ENCODE measurements around the gene GABBR2.

Gene GABBR2

DNA sequence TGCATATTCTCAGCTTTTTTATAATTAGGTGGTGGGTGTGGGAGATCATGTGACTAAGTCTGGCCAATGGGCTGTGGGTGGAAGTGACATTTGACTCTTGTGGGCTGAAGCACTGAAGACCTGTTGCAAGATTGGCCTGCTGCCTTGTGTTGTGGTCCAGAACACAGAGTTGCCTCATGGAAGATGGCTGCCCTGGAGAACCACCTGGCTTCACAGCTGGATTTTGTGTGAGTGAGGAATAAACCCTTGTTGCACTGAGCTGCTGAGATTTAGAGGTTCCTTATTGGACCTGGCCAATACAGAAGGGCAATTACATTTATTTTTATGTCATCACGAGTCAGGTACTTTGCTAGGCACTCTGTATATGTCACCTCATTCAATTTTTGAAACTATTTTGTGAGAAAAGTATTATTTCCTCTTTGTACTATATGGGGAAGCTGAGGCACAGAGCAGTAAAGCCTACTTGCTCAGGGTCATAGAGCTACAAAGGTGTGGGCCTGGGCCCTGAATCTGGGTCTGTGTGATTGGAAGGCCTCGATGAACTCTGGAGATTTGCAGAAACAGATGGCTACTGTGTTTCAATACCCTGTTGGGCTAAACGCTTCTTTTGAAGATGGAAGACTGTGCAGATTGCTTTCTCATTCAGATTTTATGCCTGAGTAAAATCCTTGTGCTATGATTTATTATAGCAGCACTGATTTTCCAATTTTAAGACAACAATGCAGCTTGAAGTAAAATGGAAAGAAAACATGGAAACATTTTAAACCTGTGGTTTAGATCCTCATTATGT, 382.1 kb downstream of the GABBR2 start:
- TF ChIP-seq CTCF (IDR thresholded peaks at IDR 0.05; ENCODE audit: low read depth, low read length, missing control alignments), result no peak
- in situ Hi-C loops (cut with HindIII; ENCODE audit: low sequenced_read_pairs), result no loop called here
- DNase-seq (ENCODE audit: low read depth), result peak; percentile 28
- H3K4me3 ChIP-seq (ENCODE audit: low read depth, low read length), result no peak overlapping the region

DNA sequence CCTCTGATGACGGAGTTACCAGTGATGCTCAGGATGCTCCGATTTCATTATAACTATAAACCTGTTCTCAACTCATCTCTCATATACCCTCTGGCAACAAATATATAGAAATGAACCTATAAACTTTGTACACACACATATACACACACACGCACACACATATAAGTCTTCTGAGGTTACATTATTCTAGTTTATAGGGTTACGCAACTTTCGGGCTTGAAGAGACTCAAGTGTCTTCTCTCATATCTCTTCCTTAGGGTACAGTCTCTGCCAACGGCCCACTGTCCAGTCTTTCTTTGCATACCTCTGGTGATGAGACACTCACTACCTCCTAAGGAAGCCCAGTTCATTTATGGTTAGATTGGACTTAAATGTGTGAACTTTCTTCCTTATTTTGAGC, 383.9 kb downstream of the GABBR2 start:
- TF ChIP-seq CTCF (IDR thresholded peaks at IDR 0.05; ENCODE audit: low read depth, low read length, missing control alignments), result no peak

DNA sequence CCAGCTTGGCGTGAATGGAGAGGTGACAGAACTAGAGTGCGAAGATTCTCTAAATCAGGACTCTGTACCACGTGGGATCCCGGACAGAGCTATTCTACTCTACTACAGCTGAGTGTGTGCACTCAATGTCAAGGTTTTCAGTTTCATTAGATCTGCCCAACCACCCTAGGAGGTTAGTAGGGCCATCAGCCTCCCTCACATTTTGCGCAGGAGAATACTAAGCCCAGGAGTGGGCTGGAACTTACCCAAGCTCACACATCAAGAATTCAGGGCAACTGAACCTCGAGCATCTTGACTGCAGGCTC, 385.0 kb downstream of the GABBR2 start:
- TF ChIP-seq CTCF (IDR thresholded peaks at IDR 0.05; ENCODE audit: low read depth, low read length, missing control alignments), result no peak
- H3K4me3 ChIP-seq (ENCODE audit: low read depth, low read length), result no peak overlapping the region
- in situ Hi-C loops (cut with HindIII; ENCODE audit: low sequenced_read_pairs), result no loop called here
- no peak for DNase-seq (ENCODE audit: low read depth)

More for the DNA sequence above, 383.9 kb downstream of the GABBR2 start:
- DNase-seq (ENCODE audit: low read depth), result no peak
- H3K4me3 ChIP-seq (ENCODE audit: low read depth, low read length), result no peak overlapping the region
- in situ Hi-C loops (cut with HindIII; ENCODE audit: low sequenced_read_pairs), result no loop called here

GRCh38 chr9:98323051-98323830, 385.5 kb downstream of the GABBR2 start:
- DNase-seq (ENCODE audit: low read depth), result no peak
- TF ChIP-seq CTCF (IDR thresholded peaks at IDR 0.05; ENCODE audit: low read depth, low read length, missing control alignments), result no peak
- in situ Hi-C loops (cut with HindIII; ENCODE audit: low sequenced_read_pairs), result no loop called here
- no peak overlapping the region for H3K4me3 ChIP-seq (ENCODE audit: low read depth, low read length)

GRCh38 chr9:98321269-98321668, 387.5 kb downstream of the GABBR2 start:
- in situ Hi-C loops (cut with HindIII; ENCODE audit: low sequenced_read_pairs), result no loop called here
- TF ChIP-seq CTCF (IDR thresholded peaks at IDR 0.05; ENCODE audit: low read depth, low read length, missing control alignments), result no peak
- DNase-seq (ENCODE audit: low read depth), result no peak
- H3K4me3 ChIP-seq (ENCODE audit: low read depth, low read length), result no peak overlapping the region

- no peak for TF ChIP-seq CTCF (IDR thresholded peaks at IDR 0.05; ENCODE audit: low read depth, low read length, missing control alignments)
- in situ Hi-C loops (cut with HindIII; ENCODE audit: low sequenced_read_pairs), result no loop called here
- H3K4me3 ChIP-seq (ENCODE audit: low read depth, low read length), result no peak overlapping the region
- DNase-seq (ENCODE audit: low read depth), result no peak
Measured at GRCh38 chr9:98318834-98319478, 389.8 kb downstream of the GABBR2 start.
